IMR-90 (cell line): ENCODE data around the gene ZNF620. TPM values are rescaled to one million over a fixed set of nuclear protein-coding genes. Genes with fewer than 3 reads are reported as not detected.

Experiments used
- ATAC-seq: fragments of 200-7000 bp; cut with Tn5 transposase; 2 replicates; pipeline ENCODE4 v1.9.1; 2020; ENCODE audit warnings: low read depth, mild to moderate bottlenecking, moderate library complexity
- BruUV-seq: library from RNA; stranded (reverse); fragments of 400-500 nt; replicated peaks from 2 replicates; lab custom pipeline; 2021; lab: Mats Ljungman, UMichigan
- CTCF ChIA-PET: fragments of 300-600 bp; formaldehyde crosslinking; extraction: SDS; loops from one replicate; lab custom pipeline; 2021; ENCODE audit warnings: antibody characterized with exemption; lab: Yijun Ruan, JAX
- POLR2A ChIA-PET: fragments of 300-600 bp; sonication (Branson Sonifier 250); formaldehyde crosslinking; loops from one replicate; lab custom pipeline; 2022; ENCODE audit warnings: antibody characterized with exemption; ENCODE audit not compliant: unreplicated experiment; lab: Charles Lee
- DNase-seq: peaks from one replicate; pipeline ENCODE4 v3.0.0; 2013
- H2AFZ ChIP-seq: replicated peaks from 2 replicates; pipeline ENCODE3; 2013; ENCODE audit warnings: low read length, mild to moderate bottlenecking; ENCODE audit not compliant: poor library complexity
- H2AK5ac ChIP-seq: 2 replicates; pipeline ENCODE4 v1.6.1; 2013; ENCODE audit warnings: low read depth, low read length, inconsistent platforms
- H2AK9ac ChIP-seq: replicated peaks from 2 replicates; pipeline ENCODE3; 2013; ENCODE audit warnings: mild to moderate bottlenecking, low read depth, low read length, moderate library complexity; ENCODE audit not compliant: poor library complexity
- H2BK120ac ChIP-seq: 2 replicates; pipeline ENCODE4 v1.6.1; 2013; ENCODE audit warnings: low read depth, low read length, inconsistent platforms
- H2BK15ac ChIP-seq: 3 replicates; pipeline ENCODE4 v1.6.1; 2013; ENCODE audit warnings: low read depth, low read length, inconsistent platforms
- H2BK20ac ChIP-seq: 2 replicates; pipeline ENCODE4 v1.6.1; 2013; ENCODE audit warnings: low read depth, mild to moderate bottlenecking, inconsistent platforms, low read length, moderate library complexity
- H2BK5ac ChIP-seq: 2 replicates; pipeline ENCODE4 v1.6.1; 2013; ENCODE audit warnings: mild to moderate bottlenecking, low read depth, low read length, inconsistent platforms; ENCODE audit not compliant: poor library complexity, severe bottlenecking
- H3K14ac ChIP-seq: replicated peaks from 2 replicates; pipeline ENCODE4 v1.6.1; 2013; ENCODE audit warnings: low read depth, low read length, inconsistent platforms
- H3K18ac ChIP-seq: 2 replicates; pipeline ENCODE4 v1.6.1; 2013; ENCODE audit warnings: low read depth, low read length, control low read depth
- H3K23ac ChIP-seq: 2 replicates; pipeline ENCODE4 v1.6.1; 2013; ENCODE audit warnings: low read depth, low read length, inconsistent platforms
- H3K27ac ChIP-seq: 2 replicates; pipeline ENCODE4 v1.5.1; 2013; ENCODE audit warnings: mild to moderate bottlenecking, control low read depth, low read length; ENCODE audit not compliant: insufficient read depth
- H3K27me3 ChIP-seq: 2 replicates; pipeline ENCODE4 v1.6.1; 2013; ENCODE audit warnings: low read length; ENCODE audit not compliant: control insufficient read depth, insufficient read depth
- H3K36me3 ChIP-seq: 2 replicates; pipeline ENCODE4 v1.6.1; 2013; ENCODE audit warnings: low read length, mixed read lengths; ENCODE audit not compliant: control insufficient read depth, insufficient read depth
- H3K4ac ChIP-seq: 2 replicates; pipeline ENCODE4 v1.6.1; 2013; ENCODE audit warnings: low read depth, low read length, inconsistent platforms
- H3K4me1 ChIP-seq: 2 replicates; pipeline ENCODE4 v1.6.1; 2013; ENCODE audit warnings: low read length, mixed read lengths; ENCODE audit not compliant: control insufficient read depth, insufficient read depth
- H3K4me2 ChIP-seq: 2 replicates; pipeline ENCODE4 v1.6.1; 2013; ENCODE audit warnings: low read depth, mild to moderate bottlenecking, control low read depth, low read length, moderate library complexity
- H3K4me3 ChIP-seq: 2 replicates; pipeline ENCODE4 v1.5.1; 2013; ENCODE audit warnings: low read depth, mild to moderate bottlenecking, control low read depth, low read length, moderate library complexity; ENCODE audit not compliant: insufficient read depth
- H3K56ac ChIP-seq: 2 replicates; pipeline ENCODE4 v1.6.1; 2013; ENCODE audit warnings: low read length, inconsistent platforms; ENCODE audit not compliant: insufficient read depth; ENCODE audit errors: extremely low read depth
- H3K79me1 ChIP-seq, 2 experiments: 2 replicates each; pipeline ENCODE4 v1.6.1; 2013; ENCODE audit warnings: low read length in 2 of 2, inconsistent platforms in 1 of 2, low read depth in 1 of 2
- H3K9ac ChIP-seq: 2 replicates; pipeline ENCODE4 v1.6.1; 2013; ENCODE audit warnings: low read depth, low read length, control low read depth
- H3K9me1 ChIP-seq: 2 replicates; pipeline ENCODE4 v1.6.1; 2013; ENCODE audit warnings: low read length, inconsistent platforms; ENCODE audit not compliant: insufficient read depth
- H3K9me3 ChIP-seq: 2 replicates; pipeline ENCODE4 v1.6.1; 2013; ENCODE audit warnings: low read length; ENCODE audit not compliant: control insufficient read depth, insufficient read depth
- H4K20me1 ChIP-seq: 2 replicates; pipeline ENCODE4 v1.6.1; 2013; ENCODE audit warnings: low read length, inconsistent platforms; ENCODE audit not compliant: insufficient read depth
- H4K5ac ChIP-seq: 2 replicates; pipeline ENCODE4 v1.6.1; 2013; ENCODE audit warnings: mild to moderate bottlenecking, low read depth, low read length, control low read depth
- H4K8ac ChIP-seq, 2 experiments: 2 replicates each; pipeline ENCODE4 v1.6.1; 2013; ENCODE audit warnings: low read depth in 2 of 2, low read length in 2 of 2, control low read depth in 1 of 2, inconsistent platforms in 1 of 2
- H4K91ac ChIP-seq: 2 replicates; pipeline ENCODE4 v1.6.1; 2013; ENCODE audit warnings: low read depth, low read length, inconsistent platforms; ENCODE audit not compliant: insufficient read depth
- FOS ChIP-seq: fragments of 150-350 bp; IDR thresholded peaks from 2 replicates; pipeline ENCODE4 v1.6.1; 2016; ENCODE audit warnings: low read depth, low read length
- WGBS, 2 experiments: methylation state at CpG; one replicate each; pipeline versions ENCODE4 v1.1.5 to v1.1.7; 2013; ENCODE audit warnings: missing lambda C conversion rate in 2 of 2; ENCODE audit not compliant: insufficient read length in 1 of 2; ENCODE audit errors: extremely low coverage in 2 of 2; 5-methylcytosine and 5-hydroxymethylcytosine counted together
- dilution Hi-C: fragments of 300-500 bp; cut with HindIII; formaldehyde crosslinking; loops from one replicate; pipeline ENCODE4 v1.14.3; 2018; ENCODE audit warnings: low sequenced_read_pairs; ENCODE audit not compliant: unreplicated experiment
- in situ Hi-C: fragments of 300-500 bp; cut with MboI; formaldehyde crosslinking; loops from 3 replicates; pipeline ENCODE4 v1.14.3; 2019; ENCODE audit warnings: low sequenced_read_pairs, inconsistent platforms, mixed read lengths
- intact Hi-C: fragments of 100-400 bp; cut with micrococcal nuclease; formaldehyde crosslinking; loops from 2 replicates; pipeline ENCODE4 v1.10.0; 2022
- polyA plus RNA-seq, 3 experiments: library from polyadenylated mRNA; depleted of rRNA; stranded (reverse); fragments of >200 nt; gene quantifications; 2 replicates each; pipeline ENCODE4 v1.2.3, GENCODE V29; 2012; ENCODE audit warnings: low replicate concordance in 1 of 3
- total RNA-seq: library from RNA; depleted of rRNA; stranded (reverse); fragments of >200 nt; gene quantifications from 2 replicates; pipeline ENCODE4 v1.2.3, GENCODE V29; 2012

ZNF620 gene
- total and polyA plus RNA-seq, 2 of the 4 experiments (the other 2 are of a cell fraction) = 0.48 to 0.72 TPM

- Histone ChIP-seq H4K20me1 (no peaks in the 10 kb centered on the region), H3K9ac (no peak overlapping the region), H2BK120ac (no peak overlapping the region), H4K91ac (no peak overlapping the region), H2AFZ (no peak overlapping the region), H2BK15ac (no peak overlapping the region), H3K36me3 (peaks cover 16% of the 10 kb centered on the region), H3K9me1 (0 out of 2 replicates have a peak, but pooled peaks cover 2% of the 10 kb centered on the region), H3K23ac (no peak overlapping the region), H3K14ac (no peak overlapping the region), H2AK5ac (no peak overlapping the region), H4K8ac (no peak overlapping the region), H3K4me2 (no peak overlapping the region), H3K56ac (no peak overlapping the region), H2BK20ac (no peak overlapping the region), H2BK5ac (no peak overlapping the region), H3K79me1 (peaks cover 0 to 4% of the 10 kb centered on the region in 2 experiments; a peak in 2 of 4 replicates), H3K27me3 (no peaks in the 10 kb centered on the region), H3K4ac (no peak overlapping the region), H2AK9ac (no peak overlapping the region), H3K9me3 (no peaks in the 10 kb centered on the region), H3K4me1 (no peaks in the 10 kb centered on the region), H4K5ac (no peak overlapping the region), H3K27ac (no peak overlapping the region), H3K18ac (no peak overlapping the region), H3K4me3 (no peak overlapping the region)
- no CpG with 5 or more reads among the region's 4 CpGs for WGBS, 2 experiments
- BruUV-seq = no TSS peak
- no peak for TF ChIP-seq FOS
- POLR2A ChIA-PET = no interaction called here
- intact Hi-C loops (no loop called here), dilution Hi-C loops (no loop called here), in situ Hi-C loops (no loop called here)
- ATAC-seq (no peak), DNase-seq (no peak)
- CTCF ChIA-PET = no interaction called here
These were observed 37.8 kb upstream of the ZNF620 start for GRCh38 chr3:40468018-40468417.
